Choroid plexus epithelial cell (primary cell): ENCODE data around the gene ABCB8.
A peak's percentile ranks its signal among the peaks of the same experiment; 100 is the strongest.

Experiments used
- DNase-seq: peaks from one replicate; pipeline ENCODE4 v3.0.0-alpha.2; 2010; ENCODE audit warnings: low read depth
- H3K4me3 ChIP-seq: 2 replicates; pipeline ENCODE4 v1.5.1; 2011; ENCODE audit warnings: low read depth, mild to moderate bottlenecking, control low read depth, low read length, moderate library complexity
- TF ChIP-seq, protein P1 (sequence below): conservative IDR thresholded peaks from 2 replicates; pipeline ENCODE4 v1.5.1; 2011; ENCODE audit warnings: low read depth, mild to moderate bottlenecking, control low read depth, inconsistent platforms, low read length, moderate library complexity

The ABCB8 gene

DNA sequence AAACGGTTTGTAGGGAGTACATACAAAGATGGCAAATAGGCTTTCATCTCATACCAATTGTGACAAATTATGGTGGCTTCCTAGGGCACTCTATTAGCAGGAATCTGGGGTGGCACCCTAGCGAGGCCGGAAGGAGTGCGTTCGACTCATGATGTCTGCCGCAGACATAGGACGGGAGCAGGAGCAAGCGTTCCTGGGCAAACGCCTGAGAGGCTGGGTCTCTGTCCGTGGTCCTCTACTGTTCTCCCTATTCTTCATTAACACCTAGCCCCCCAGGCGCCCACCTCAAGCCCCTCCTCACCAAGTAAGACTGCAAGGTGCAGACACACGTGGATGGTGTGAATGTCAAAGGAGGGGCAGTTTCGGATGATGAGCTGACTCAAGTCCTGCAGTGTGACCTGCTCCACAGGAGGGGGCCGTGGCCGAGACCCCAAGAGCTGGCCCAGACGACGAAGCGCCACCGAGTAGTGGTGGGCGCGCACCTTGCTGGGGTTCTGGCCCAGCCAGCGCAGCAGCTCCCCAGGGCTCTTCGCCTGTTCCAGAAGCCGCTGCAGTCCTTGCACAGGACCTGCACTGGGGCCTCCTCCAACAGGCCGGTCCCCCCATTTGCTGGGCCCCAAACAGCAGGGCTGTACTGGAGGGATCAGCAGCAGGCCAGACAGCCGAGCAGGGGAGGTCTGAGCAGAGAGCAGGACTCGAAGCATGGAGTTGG lies 51.1 kb downstream of the ABCB8 start:
- TF ChIP-seq, protein P1, sequence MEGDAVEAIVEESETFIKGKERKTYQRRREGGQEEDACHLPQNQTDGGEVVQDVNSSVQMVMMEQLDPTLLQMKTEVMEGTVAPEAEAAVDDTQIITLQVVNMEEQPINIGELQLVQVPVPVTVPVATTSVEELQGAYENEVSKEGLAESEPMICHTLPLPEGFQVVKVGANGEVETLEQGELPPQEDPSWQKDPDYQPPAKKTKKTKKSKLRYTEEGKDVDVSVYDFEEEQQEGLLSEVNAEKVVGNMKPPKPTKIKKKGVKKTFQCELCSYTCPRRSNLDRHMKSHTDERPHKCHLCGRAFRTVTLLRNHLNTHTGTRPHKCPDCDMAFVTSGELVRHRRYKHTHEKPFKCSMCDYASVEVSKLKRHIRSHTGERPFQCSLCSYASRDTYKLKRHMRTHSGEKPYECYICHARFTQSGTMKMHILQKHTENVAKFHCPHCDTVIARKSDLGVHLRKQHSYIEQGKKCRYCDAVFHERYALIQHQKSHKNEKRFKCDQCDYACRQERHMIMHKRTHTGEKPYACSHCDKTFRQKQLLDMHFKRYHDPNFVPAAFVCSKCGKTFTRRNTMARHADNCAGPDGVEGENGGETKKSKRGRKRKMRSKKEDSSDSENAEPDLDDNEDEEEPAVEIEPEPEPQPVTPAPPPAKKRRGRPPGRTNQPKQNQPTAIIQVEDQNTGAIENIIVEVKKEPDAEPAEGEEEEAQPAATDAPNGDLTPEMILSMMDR = no peak

DNA sequence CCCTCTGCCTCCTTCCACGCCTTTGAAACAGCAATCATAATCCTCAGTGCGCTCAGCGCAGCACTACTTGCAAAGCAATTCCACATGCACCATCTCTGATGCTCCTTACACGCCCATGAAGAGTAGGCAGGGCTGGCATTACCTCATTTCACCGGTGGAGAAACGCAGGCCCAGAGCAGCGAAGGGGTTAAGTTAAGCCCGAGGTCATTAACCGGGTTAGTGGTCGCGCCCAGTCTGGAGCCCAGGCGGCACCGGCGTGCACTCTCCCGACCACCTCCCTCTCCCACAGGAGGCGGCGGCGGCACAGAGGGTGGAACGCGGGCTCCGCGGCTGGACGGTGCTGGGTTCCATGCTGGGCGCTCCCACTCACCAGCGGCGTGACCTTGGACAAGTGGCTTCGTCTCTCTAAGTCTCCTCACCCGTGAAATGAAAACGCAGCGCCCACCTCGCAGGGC lies 51.8 kb downstream of the ABCB8 start:
- H3K4me3 ChIP-seq = peak overlapping the region; percentile 90
- peak; percentile 43 for DNase-seq
- TF ChIP-seq, protein P1 = no peak

More for the DNA sequence above, 51.1 kb downstream of the ABCB8 start:
- peak overlapping the region; percentile 90 for H3K4me3 ChIP-seq
- DNase-seq = no peak

DNA sequence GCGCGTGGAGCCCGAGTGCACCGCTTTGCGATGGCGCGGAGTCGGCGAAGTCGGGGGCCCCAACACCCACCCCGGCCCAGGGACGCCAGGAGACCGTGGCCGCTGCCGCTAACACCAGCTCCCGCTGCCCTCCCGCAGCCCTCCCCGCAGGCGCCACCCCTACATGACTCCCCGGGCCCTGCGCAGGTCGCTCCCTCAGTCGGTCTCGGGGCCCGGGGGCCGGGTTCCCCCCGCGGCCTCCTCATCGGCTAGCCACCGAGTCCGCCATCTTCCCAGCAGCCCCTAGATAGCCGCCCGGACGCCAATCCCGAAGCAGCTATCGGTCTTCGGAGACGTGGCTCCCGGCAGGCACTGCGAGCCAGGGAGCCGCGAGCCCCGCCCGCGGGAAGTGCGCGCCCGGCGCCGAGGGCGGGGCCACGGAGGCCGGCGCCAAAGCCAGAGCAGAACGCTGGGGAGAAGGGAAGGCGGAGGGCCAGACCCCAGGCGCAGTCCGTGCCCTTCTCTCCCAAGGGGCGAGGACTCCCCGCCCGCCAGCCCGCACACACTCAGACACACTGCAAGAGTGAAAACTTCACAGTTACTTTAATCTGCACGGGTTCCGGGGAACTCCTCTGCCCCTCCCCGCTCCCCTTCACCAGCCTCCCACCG lies 52.4 kb downstream of the ABCB8 start, which contains the start of gene FASTK:
TSS of gene FASTK (minus strand) at position 288 of the 648 bp plus-strand sequence. CDS start at position 245, 43 bp downstream.
- TF ChIP-seq, protein P1 = no peak
- peak within 1 kb of the TSS; percentile 90 for H3K4me3 ChIP-seq
- DNase-seq = peak; percentile 92

DNA sequence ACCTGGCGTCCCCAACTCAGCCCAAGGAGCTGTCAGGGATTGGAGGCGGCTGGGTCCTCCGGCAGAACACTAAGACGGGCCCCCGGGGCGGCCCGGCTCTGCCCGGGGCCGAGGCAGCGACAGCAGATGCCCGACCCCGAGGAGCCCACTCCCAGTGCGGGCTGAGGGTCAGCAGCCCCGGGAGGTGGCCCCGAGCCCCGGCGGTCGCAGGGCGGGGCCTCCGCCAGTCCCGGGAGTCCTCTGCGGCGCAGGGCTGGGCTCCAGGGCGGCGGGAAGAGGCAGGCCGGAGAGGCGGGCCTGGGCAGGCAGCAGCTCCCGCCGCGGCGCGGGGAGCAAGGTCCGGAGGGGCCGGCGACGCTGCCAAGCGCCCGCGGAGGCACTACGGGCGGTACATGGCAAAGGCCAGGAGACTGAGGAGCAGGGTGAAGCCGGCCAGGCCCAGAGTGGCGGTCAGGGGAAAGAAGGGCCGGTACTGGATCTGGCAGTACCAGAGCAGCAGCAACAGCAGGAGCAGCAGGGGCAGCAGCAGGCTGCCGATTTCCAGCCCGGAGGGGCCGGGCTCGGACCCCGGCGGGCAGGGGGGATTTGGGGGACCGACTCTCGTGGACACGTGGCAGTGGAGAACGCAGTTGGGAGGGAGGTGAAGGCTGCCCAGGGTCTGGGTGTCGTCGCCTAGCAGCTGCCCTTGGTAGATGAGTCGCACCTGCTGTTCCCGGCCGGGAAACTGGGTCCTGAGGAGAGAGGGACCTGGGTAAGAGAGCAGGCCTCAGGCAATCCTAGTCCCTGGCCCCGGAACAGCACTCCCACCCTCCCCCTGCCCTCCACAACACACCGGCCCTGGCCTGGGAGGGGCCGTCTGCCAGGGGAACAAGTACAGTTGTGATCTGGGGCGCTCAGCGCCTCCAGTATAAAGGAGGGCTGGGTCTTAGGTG lies 53.2 kb downstream of the ABCB8 start:
- DNase-seq = peak; percentile 24
- TF ChIP-seq, protein P1 = no peak
- H3K4me3 ChIP-seq = peak overlapping the region; percentile 52

DNA sequence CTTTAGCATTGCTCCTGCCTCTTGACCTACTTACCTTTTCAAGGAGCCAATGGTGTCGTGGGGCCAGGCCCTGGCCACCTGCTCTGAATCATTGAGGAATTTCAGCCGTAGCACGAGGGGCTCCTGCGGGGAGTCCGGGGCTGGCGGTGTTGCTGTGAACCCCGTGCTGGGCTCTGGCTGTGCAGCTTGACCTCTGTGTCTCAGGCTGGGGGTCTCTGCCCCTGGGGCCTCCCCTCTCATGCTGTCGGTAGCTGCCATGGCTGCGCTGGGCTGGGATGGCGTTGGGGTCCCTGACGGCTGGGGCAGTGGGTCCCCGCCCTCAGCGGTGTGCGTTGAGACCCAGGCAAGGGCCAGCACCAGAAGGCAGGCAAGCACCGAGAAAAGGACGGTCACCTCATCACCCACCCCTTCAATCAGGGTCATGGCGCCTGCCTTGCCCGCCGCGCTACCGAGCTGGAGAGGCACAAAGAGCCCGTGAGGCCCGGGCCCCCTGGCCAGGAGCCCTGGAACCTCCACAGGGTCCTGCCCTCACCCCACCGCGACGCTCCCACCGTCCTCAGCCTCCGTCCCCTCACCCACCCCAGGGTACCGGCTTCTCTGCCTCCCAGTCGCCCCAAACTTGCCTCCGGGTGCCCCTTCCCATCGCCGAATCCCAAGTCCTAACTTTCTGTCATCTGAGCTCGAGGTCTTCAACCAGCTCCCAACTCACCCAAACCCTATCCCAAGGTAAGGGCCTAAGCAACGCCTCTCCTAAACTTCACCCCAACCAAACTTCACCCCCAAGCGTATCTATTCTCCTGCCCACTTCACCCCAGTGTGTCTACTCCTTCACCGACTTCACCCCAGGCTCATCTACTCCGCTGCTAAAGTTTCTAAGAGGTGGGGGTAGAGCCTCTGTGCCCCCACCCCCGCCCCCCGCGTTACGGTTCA lies 54.2 kb downstream of the ABCB8 start:
- H3K4me3 ChIP-seq = peak overlapping the region; percentile 77
- TF ChIP-seq, protein P1 = no peak
- no peak for DNase-seq
